BJ (cell line): Measurements from ENCODE around the gene SUGCT. TPM values are rescaled to one million over a fixed set of nuclear protein-coding genes. Genes with fewer than 3 reads are reported as not detected.

Source experiments
- CTCF ChIA-PET: fragments of 350-600 bp; formaldehyde crosslinking; extraction: SDS; loops from one replicate; lab custom pipeline; 2021; ENCODE audit warnings: antibody characterized with exemption, inconsistent platforms; lab: Yijun Ruan, JAX
- POLR2A ChIA-PET: fragments of 300-600 bp; sonication (Branson Sonifier 250); formaldehyde crosslinking; extraction: SDS; loops from one replicate; lab custom pipeline; 2021; ENCODE audit warnings: antibody characterized with exemption; lab: Charles Lee
- DNase-seq: peaks from one replicate; pipeline ENCODE4 v3.0.0-alpha.2; 2011; ENCODE audit warnings: low read depth
- H3K27me3 ChIP-seq: 2 replicates; pipeline ENCODE4 v1.6.0; 2011; ENCODE audit warnings: low read length; ENCODE audit not compliant: control insufficient read depth, insufficient read depth
- H3K36me3 ChIP-seq: 2 replicates; pipeline ENCODE4 v1.5.1; 2011; ENCODE audit warnings: low read length; ENCODE audit not compliant: control insufficient read depth, insufficient read depth
- H3K4me3 ChIP-seq: 2 replicates; pipeline ENCODE4 v1.5.1; 2011; ENCODE audit warnings: low read depth, mild to moderate bottlenecking, control low read depth, low read length
- CTCF ChIP-seq: IDR thresholded peaks from 2 replicates; pipeline ENCODE4 v1.5.1; 2011; ENCODE audit warnings: low read depth, mild to moderate bottlenecking, control low read depth, inconsistent platforms, low read length, moderate library complexity; ENCODE audit not compliant: insufficient read depth
- polyA plus RNA-seq: library from polyadenylated mRNA; depleted of rRNA; stranded (reverse); fragments of >200 nt; gene quantifications from 2 replicates; pipeline ENCODE4 v1.2.3, GENCODE V29; 2011

Gene SUGCT
- polyA plus RNA-seq, 1 experiment = 10.6 TPM

- POLR2A ChIA-PET = no interaction called here
- H3K4me3 ChIP-seq = no peak overlapping the region
- no peak for DNase-seq
- CTCF ChIA-PET = interaction anchor here (1.0 to 1.1 kb wide), 2 partner anchors 10 to 350 kb away, joined by 3 to 4 read pairs; no protein-coding TSS in a partner anchor
- no peaks in the 10 kb centered on the region for H3K27me3 ChIP-seq
- no peak for TF ChIP-seq CTCF
- no peaks in the 10 kb centered on the region for H3K36me3 ChIP-seq
Observed at GRCh38 chr7:40582539-40582938, 447.7 kb downstream of the SUGCT start.

- no peak for DNase-seq
- Histone ChIP-seq H3K27me3 (no peaks in the 10 kb centered on the region), H3K36me3 (no peaks in the 10 kb centered on the region), H3K4me3 (no peak overlapping the region)
- ChIA-PET POLR2A (no interaction called here), CTCF (interaction anchor here (0.6 to 0.9 kb wide), 2 partner anchors 16 to 165 kb away, joined by 3 read pairs; no protein-coding TSS in a partner anchor)
- no peak for TF ChIP-seq CTCF
Observed at GRCh38 chr7:40583667-40584444, 449.1 kb downstream of the SUGCT start.

GRCh38 chr7:40584667-40585433 is 450.0 kb downstream of the SUGCT start:
- ChIA-PET CTCF (no interaction called here), POLR2A (interaction anchor here (0.6 kb wide), 2 partner anchors 16 to 40 kb away, joined by 3 to 4 read pairs; no protein-coding TSS in a partner anchor)
- DNase-seq = no peak
- H3K27me3 ChIP-seq = no peaks in the 10 kb centered on the region
- no peaks in the 10 kb centered on the region for H3K36me3 ChIP-seq
- no peak for TF ChIP-seq CTCF
- no peak overlapping the region for H3K4me3 ChIP-seq

- no peaks in the 10 kb centered on the region for H3K36me3 ChIP-seq
- no peaks in the 10 kb centered on the region for H3K27me3 ChIP-seq
- CTCF ChIA-PET = no interaction called here
- POLR2A ChIA-PET = no interaction called here
- no peak overlapping the region for H3K4me3 ChIP-seq
- TF ChIP-seq CTCF = no peak
- DNase-seq = no peak
Observed at GRCh38 chr7:40586197-40586596, 451.4 kb downstream of the SUGCT start.

GRCh38 chr7:40587419-40587818 is 452.6 kb downstream of the SUGCT start:
- POLR2A ChIA-PET = no interaction called here
- CTCF ChIA-PET = interaction anchor here (0.6 kb wide), 1 partner anchor 499 kb away, joined by 3 read pairs; no protein-coding TSS in a partner anchor
- TF ChIP-seq CTCF = no peak

More at GRCh38 chr7:40587419-40587818, 452.6 kb downstream of the SUGCT start:
- Histone ChIP-seq H3K27me3 (no peaks in the 10 kb centered on the region), H3K4me3 (no peak overlapping the region), H3K36me3 (no peaks in the 10 kb centered on the region)
- DNase-seq = no peak
